Measurements from ENCODE around the gene WEE1. TPM values are rescaled to one million over a fixed set of nuclear protein-coding genes. Genes with fewer than 3 reads are reported as not detected.

Gene WEE1
- total RNA-seq, 1 experiment from 2014 or later = 54.9 TPM

DNA sequence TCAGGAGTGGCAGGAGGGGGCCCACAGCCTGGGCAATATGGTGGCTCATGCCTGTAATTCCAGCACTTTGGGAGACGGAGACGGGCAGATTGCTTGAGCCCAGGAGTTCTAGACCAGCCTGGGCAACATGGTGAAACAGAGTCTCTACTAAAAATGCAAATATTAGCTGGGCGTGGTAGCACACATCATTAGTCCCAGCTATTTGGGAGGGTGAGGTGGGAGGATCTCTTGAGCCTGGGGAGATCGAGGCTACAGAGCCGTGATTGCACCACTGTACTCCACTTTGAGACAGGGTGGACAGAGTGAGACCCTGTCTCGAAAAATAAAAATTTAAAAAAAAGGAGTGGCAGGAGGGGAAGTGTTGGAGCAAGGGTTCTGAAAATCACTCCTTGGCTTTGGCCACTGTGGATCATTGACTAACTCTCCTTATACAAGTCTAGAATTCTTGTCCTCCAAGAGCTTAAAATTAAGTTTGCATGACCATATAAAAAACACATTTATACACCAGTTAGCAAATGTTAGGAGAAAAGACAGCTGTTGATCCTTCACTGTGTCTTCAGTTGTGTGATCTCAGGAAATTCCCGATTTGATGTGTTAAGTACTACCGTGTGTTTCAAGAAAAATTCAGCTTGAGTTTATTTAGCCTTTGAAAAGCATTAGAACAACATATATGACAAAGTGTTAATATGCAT is 2.3 kb upstream of the WEE1 start:
- intact Hi-C loops (cut with micrococcal nuclease; ENCODE audit: unreplicated experiment) = no loop called here
- Histone ChIP-seq H3K36me3 (ENCODE audit: insufficient read depth, low read length, poor library complexity, severe bottlenecking) (peaks cover 3% of the 10 kb centered on the region), H3K9me3 (ENCODE audit: low read depth, low read length, poor library complexity, severe bottlenecking) (no peaks in the 10 kb centered on the region), H3K4me3 (ENCODE audit: low read depth, low read length, poor library complexity, severe bottlenecking) (no peak overlapping the region), H3K27me3 (replicated peaks; ENCODE audit: insufficient read depth, low read depth, low read length, poor library complexity) (no peaks in the 10 kb centered on the region), H3K4me1 (ENCODE audit: insufficient read depth, low read length, poor library complexity, severe bottlenecking) (peaks cover 15% of the 10 kb centered on the region), H3K27ac (ENCODE audit: low read depth, low read length, poor library complexity, severe bottlenecking) (no peak overlapping the region)
- DNase-seq (ENCODE audit: low spot score) = no peak
- TF ChIP-seq, protein P1, sequence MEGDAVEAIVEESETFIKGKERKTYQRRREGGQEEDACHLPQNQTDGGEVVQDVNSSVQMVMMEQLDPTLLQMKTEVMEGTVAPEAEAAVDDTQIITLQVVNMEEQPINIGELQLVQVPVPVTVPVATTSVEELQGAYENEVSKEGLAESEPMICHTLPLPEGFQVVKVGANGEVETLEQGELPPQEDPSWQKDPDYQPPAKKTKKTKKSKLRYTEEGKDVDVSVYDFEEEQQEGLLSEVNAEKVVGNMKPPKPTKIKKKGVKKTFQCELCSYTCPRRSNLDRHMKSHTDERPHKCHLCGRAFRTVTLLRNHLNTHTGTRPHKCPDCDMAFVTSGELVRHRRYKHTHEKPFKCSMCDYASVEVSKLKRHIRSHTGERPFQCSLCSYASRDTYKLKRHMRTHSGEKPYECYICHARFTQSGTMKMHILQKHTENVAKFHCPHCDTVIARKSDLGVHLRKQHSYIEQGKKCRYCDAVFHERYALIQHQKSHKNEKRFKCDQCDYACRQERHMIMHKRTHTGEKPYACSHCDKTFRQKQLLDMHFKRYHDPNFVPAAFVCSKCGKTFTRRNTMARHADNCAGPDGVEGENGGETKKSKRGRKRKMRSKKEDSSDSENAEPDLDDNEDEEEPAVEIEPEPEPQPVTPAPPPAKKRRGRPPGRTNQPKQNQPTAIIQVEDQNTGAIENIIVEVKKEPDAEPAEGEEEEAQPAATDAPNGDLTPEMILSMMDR (conservative IDR thresholded peaks at IDR 0.05; ENCODE audit: low read depth, low read length) = no peak
- no peak for TF ChIP-seq EZH2 (IDR thresholded peaks at IDR 0.05; ENCODE audit: borderline replicate concordance, low read depth, low read length, poor library complexity, severe bottlenecking)
- ChIA-PET POLR2A (ENCODE audit: low non-redundant PET) (no interaction called here), CTCF (no interaction called here)
- no TSS peak for BruUV-seq (replicated peaks)

DNA sequence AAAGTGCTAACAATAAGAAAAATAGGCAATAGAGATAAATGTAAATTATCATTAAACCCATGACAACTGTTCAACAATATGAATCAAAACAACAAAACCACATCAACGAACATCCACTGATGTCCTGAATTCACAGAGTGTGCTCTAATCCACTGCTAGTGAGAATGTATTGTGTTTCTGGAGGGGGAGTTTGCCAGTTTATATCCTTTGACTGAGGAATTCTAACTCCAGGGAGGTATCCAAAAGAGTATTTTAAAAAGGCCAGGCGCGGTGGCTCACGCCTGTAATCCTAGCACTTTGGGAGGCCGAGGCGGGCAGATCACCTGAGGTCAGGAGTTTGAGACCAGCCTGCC is 1.7 kb upstream of the WEE1 start:
- H3K27ac ChIP-seq (ENCODE audit: low read depth, low read length, poor library complexity, severe bottlenecking) = no peak overlapping the region

DNA sequence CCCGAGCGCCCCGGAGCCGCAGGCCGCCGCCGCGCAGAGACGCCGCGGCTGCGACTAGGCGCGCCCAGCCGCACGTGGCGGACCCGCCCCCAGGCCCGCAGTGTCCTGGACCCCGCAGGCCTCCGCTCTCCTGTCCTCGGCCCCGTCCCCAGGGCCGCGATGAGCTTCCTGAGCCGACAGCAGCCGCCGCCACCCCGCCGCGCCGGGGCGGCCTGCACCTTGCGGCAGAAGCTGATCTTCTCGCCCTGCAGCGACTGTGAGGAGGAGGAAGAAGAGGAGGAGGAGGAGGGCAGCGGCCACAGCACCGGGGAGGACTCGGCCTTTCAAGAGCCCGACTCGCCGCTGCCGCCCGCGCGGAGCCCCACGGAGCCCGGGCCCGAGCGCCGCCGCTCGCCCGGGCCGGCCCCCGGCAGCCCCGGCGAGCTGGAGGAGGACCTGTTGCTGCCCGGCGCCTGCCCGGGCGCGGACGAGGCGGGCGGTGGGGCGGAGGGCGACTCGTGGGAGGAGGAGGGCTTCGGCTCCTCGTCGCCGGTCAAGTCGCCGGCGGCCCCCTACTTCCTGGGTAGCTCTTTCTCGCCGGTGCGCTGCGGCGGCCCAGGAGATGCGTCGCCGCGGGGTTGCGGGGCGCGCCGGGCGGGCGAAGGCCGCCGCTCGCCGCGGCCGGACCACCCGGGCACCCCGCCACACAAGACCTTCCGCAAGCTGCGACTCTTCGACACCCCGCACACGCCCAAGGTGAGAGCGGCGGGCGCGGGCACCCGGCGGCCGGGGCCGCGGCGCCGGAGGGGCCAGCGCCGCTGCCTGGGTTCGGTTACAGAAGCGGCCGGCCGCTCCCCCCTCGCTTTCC is 528 bp downstream of the WEE1 start:
- TF ChIP-seq EZH2 (IDR thresholded peaks at IDR 0.05; ENCODE audit: borderline replicate concordance, low read depth, low read length, poor library complexity, severe bottlenecking) = no peak
- TF ChIP-seq, protein P1 (conservative IDR thresholded peaks at IDR 0.05; ENCODE audit: low read depth, low read length) = no peak
- intact Hi-C loops (cut with micrococcal nuclease; ENCODE audit: unreplicated experiment) = no loop called here
- H3K36me3 ChIP-seq (ENCODE audit: insufficient read depth, low read length, poor library complexity, severe bottlenecking) = peaks cover 29% of the 10 kb centered on the region
- ChIA-PET POLR2A (ENCODE audit: low non-redundant PET) (no interaction called here), CTCF (interaction anchor here (1.0 kb wide), 1 partner anchor 175 kb away, joined by 3 read pairs; no protein-coding TSS in a partner anchor)
- DNase-seq (ENCODE audit: low spot score) = no peak
- H3K9me3 ChIP-seq (ENCODE audit: low read depth, low read length, poor library complexity, severe bottlenecking) = no peaks in the 10 kb centered on the region
- H3K4me1 ChIP-seq (ENCODE audit: insufficient read depth, low read length, poor library complexity, severe bottlenecking) = peaks cover 12% of the 10 kb centered on the region
- H3K27ac ChIP-seq (ENCODE audit: low read depth, low read length, poor library complexity, severe bottlenecking) = peak overlapping the region; percentile 95
- H3K27me3 ChIP-seq (replicated peaks; ENCODE audit: insufficient read depth, low read depth, low read length, poor library complexity) = no peaks in the 10 kb centered on the region
- H3K4me3 ChIP-seq (ENCODE audit: low read depth, low read length, poor library complexity, severe bottlenecking) = peak overlapping the region; percentile 74
- no TSS peak for BruUV-seq (replicated peaks)

More for the DNA sequence above, 1.7 kb upstream of the WEE1 start:
- H3K27me3 ChIP-seq (replicated peaks; ENCODE audit: insufficient read depth, low read depth, low read length, poor library complexity) = no peaks in the 10 kb centered on the region
- no peak for DNase-seq (ENCODE audit: low spot score)
- intact Hi-C loops (cut with micrococcal nuclease; ENCODE audit: unreplicated experiment) = no loop called here
- no TSS peak for BruUV-seq (replicated peaks)
- H3K36me3 ChIP-seq (ENCODE audit: insufficient read depth, low read length, poor library complexity, severe bottlenecking) = peaks cover 8% of the 10 kb centered on the region
- TF ChIP-seq, protein P1 (conservative IDR thresholded peaks at IDR 0.05; ENCODE audit: low read depth, low read length) = no peak
- no peak for TF ChIP-seq EZH2 (IDR thresholded peaks at IDR 0.05; ENCODE audit: borderline replicate concordance, low read depth, low read length, poor library complexity, severe bottlenecking)
- H3K9me3 ChIP-seq (ENCODE audit: low read depth, low read length, poor library complexity, severe bottlenecking) = no peaks in the 10 kb centered on the region
- H3K4me3 ChIP-seq (ENCODE audit: low read depth, low read length, poor library complexity, severe bottlenecking) = no peak overlapping the region
- CTCF ChIA-PET = no interaction called here
- peaks cover 12% of the 10 kb centered on the region for H3K4me1 ChIP-seq (ENCODE audit: insufficient read depth, low read length, poor library complexity, severe bottlenecking)
- POLR2A ChIA-PET (ENCODE audit: low non-redundant PET) = no interaction called here
